Measurements from ENCODE around the gene LYZ. TPM values are rescaled to one million over a fixed set of nuclear protein-coding genes. Genes with fewer than 3 reads are reported as not detected.

LYZ gene
- total and polyA plus RNA-seq, 10 donors, result 96.3 to 941 (median 279) TPM

GRCh38 chr12:69324797-69325466, 23.2 kb upstream of the LYZ start:
- WGBS, 5 donors, result 78 to 93% (median 87%) methylated on average over 2 of the region's 2 CpGs

GRCh38 chr12:69328426-69328825, 19.8 kb upstream of the LYZ start:
- peaks cover 0 to 50% (median 24%) of the 10 kb centered on the region in 6 donors for H3K4me1 ChIP-seq
- 44 to 75% (median 55%) methylated on average over 3 of the region's 3 CpGs for WGBS, 5 donors
- no peak for DNase-seq
- TF ChIP-seq POLR2A (IDR thresholded peaks at IDR 0.05) (no peak), POLR2AphosphoS5 (IDR thresholded peaks at IDR 0.05) (no peak), CTCF (IDR thresholded peaks at IDR 0.05 in 8 of 11, conservative IDR thresholded peaks at IDR 0.05 in 3 of 11) (no peak)
- H3K4me3 ChIP-seq, result no peak overlapping the region
- no peaks in the 10 kb centered on the region for H3K9me3 ChIP-seq
- no peaks in the 10 kb centered on the region for H3K27me3 ChIP-seq (replicated peaks in 1 of 7)
- intact Hi-C loops (cut with DNase I; ENCODE audit: low total_unique reads), result no loop called here
- no peaks in the 10 kb centered on the region for H3K36me3 ChIP-seq
- H3K27ac ChIP-seq, result peak overlapping the region in 5 of 8 donors; percentile 58 to 89 (median 83)

More at GRCh38 chr12:69324797-69325466, 23.2 kb upstream of the LYZ start:
- no peak for DNase-seq
- Histone ChIP-seq H3K36me3 (no peaks in the 10 kb centered on the region), H3K27me3 (replicated peaks in 1 of 7) (no peaks in the 10 kb centered on the region), H3K27ac (no peak overlapping the region), H3K9me3 (no peaks in the 10 kb centered on the region), H3K4me1 (peaks cover 0 to 16% (median 6%) of the 10 kb centered on the region in 6 donors), H3K4me3 (no peak overlapping the region)
- intact Hi-C loops (cut with DNase I; ENCODE audit: low total_unique reads), result no loop called here
- TF ChIP-seq CTCF (IDR thresholded peaks at IDR 0.05 in 8 of 11, conservative IDR thresholded peaks at IDR 0.05 in 3 of 11) (no peak), POLR2AphosphoS5 (IDR thresholded peaks at IDR 0.05) (no peak), POLR2A (IDR thresholded peaks at IDR 0.05) (no peak)

- H3K4me1 ChIP-seq, result peaks cover 0 to 56% (median 24%) of the 10 kb centered on the region in 6 donors
- 36 to 58% (median 45%) methylated on average over 8 of the region's 8 CpGs for WGBS, 5 donors
- no peaks in the 10 kb centered on the region for H3K36me3 ChIP-seq
- no peak for TF ChIP-seq CTCF (IDR thresholded peaks at IDR 0.05 in 8 of 11, conservative IDR thresholded peaks at IDR 0.05 in 3 of 11)
- peak in 1 of 3 donors; percentile 45 for TF ChIP-seq POLR2AphosphoS5 (IDR thresholded peaks at IDR 0.05)
- no peak for TF ChIP-seq POLR2A (IDR thresholded peaks at IDR 0.05)
- peak overlapping the region in 6 of 8 donors; percentile 5 to 61 (median 42) for H3K4me3 ChIP-seq
- no peaks in the 10 kb centered on the region for H3K9me3 ChIP-seq
- no peaks in the 10 kb centered on the region for H3K27me3 ChIP-seq (replicated peaks in 1 of 7)
- H3K27ac ChIP-seq, result peak overlapping the region; percentile 69 to 89 (median 80)
- no peak for DNase-seq
- intact Hi-C loops (cut with DNase I; ENCODE audit: low total_unique reads), result no loop called here
These were observed 18.3 kb upstream of the LYZ start for GRCh38 chr12:69329669-69330428.

Data from spleen (tissue), 11 donors.